BJ (cell line): ENCODE measurements around the gene TCFL5. TPM values are rescaled to one million over a fixed set of nuclear protein-coding genes. Genes with fewer than 3 reads are reported as not detected.

Source experiments
- CTCF ChIA-PET: fragments of 350-600 bp; formaldehyde crosslinking; extraction: SDS; loops from one replicate; lab custom pipeline; 2021; ENCODE audit warnings: antibody characterized with exemption, inconsistent platforms; lab: Yijun Ruan, JAX
- POLR2A ChIA-PET: fragments of 300-600 bp; sonication (Branson Sonifier 250); formaldehyde crosslinking; extraction: SDS; loops from one replicate; lab custom pipeline; 2021; ENCODE audit warnings: antibody characterized with exemption; lab: Charles Lee
- DNase-seq: peaks from one replicate; pipeline ENCODE4 v3.0.0-alpha.2; 2011; ENCODE audit warnings: low read depth
- H3K27me3 ChIP-seq: 2 replicates; pipeline ENCODE4 v1.6.0; 2011; ENCODE audit warnings: low read length; ENCODE audit not compliant: control insufficient read depth, insufficient read depth
- H3K36me3 ChIP-seq: 2 replicates; pipeline ENCODE4 v1.5.1; 2011; ENCODE audit warnings: low read length; ENCODE audit not compliant: control insufficient read depth, insufficient read depth
- H3K4me3 ChIP-seq: 2 replicates; pipeline ENCODE4 v1.5.1; 2011; ENCODE audit warnings: low read depth, mild to moderate bottlenecking, control low read depth, low read length
- polyA plus RNA-seq: library from polyadenylated mRNA; depleted of rRNA; stranded (reverse); fragments of >200 nt; gene quantifications from 2 replicates; pipeline ENCODE4 v1.2.3, GENCODE V29; 2011
- TF ChIP-seq, protein P1 (sequence below): IDR thresholded peaks from 2 replicates; pipeline ENCODE4 v1.5.1; 2011; ENCODE audit warnings: low read depth, mild to moderate bottlenecking, control low read depth, inconsistent platforms, low read length, moderate library complexity; ENCODE audit not compliant: insufficient read depth

Gene TCFL5
- polyA plus RNA-seq, 1 experiment: 8.5 TPM

DNA sequence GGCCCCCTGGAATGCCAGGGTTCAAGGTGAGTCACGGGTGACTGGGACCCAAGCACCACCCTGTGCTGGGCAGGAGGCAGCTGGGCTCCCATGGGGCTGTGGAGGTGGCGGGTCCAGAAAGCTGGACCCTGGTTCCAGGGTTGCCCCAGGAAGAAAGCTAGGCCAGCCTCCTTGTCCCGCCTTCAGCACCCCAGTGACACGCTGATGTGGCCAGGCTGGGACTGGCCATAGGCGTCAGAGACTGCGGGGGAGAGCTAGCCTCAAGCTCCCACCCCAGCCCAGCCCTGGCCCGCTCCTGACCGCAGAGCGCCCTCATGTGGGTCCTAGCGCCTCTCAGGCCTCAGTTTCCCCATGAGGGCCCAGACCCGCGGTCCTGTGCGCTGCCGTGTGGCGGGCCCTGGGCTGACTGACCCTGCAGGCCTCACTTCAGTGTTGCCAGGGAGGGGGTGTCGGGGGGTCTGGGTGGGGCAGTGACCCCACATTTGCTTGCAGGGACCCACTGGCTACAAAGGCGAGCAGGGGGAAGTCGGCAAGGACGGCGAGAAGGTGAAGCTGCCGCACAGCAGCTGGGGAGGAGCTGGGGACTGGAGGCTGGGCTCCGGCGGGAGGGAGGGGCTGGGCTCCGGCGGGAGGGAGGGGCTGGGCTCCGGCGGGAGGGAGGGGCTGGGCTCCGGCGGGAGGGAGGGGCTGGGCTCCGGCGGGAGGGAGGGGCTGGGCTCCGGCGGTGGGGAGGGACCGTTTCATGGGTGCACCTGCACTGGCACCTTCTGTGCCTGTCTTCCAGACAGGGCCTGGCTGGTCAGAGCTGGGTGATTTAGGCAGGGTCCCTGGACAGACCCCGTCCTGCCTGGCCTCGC is 36.9 kb downstream of the TCFL5 start:
- TF ChIP-seq, protein P1, sequence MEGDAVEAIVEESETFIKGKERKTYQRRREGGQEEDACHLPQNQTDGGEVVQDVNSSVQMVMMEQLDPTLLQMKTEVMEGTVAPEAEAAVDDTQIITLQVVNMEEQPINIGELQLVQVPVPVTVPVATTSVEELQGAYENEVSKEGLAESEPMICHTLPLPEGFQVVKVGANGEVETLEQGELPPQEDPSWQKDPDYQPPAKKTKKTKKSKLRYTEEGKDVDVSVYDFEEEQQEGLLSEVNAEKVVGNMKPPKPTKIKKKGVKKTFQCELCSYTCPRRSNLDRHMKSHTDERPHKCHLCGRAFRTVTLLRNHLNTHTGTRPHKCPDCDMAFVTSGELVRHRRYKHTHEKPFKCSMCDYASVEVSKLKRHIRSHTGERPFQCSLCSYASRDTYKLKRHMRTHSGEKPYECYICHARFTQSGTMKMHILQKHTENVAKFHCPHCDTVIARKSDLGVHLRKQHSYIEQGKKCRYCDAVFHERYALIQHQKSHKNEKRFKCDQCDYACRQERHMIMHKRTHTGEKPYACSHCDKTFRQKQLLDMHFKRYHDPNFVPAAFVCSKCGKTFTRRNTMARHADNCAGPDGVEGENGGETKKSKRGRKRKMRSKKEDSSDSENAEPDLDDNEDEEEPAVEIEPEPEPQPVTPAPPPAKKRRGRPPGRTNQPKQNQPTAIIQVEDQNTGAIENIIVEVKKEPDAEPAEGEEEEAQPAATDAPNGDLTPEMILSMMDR: no peak

DNA sequence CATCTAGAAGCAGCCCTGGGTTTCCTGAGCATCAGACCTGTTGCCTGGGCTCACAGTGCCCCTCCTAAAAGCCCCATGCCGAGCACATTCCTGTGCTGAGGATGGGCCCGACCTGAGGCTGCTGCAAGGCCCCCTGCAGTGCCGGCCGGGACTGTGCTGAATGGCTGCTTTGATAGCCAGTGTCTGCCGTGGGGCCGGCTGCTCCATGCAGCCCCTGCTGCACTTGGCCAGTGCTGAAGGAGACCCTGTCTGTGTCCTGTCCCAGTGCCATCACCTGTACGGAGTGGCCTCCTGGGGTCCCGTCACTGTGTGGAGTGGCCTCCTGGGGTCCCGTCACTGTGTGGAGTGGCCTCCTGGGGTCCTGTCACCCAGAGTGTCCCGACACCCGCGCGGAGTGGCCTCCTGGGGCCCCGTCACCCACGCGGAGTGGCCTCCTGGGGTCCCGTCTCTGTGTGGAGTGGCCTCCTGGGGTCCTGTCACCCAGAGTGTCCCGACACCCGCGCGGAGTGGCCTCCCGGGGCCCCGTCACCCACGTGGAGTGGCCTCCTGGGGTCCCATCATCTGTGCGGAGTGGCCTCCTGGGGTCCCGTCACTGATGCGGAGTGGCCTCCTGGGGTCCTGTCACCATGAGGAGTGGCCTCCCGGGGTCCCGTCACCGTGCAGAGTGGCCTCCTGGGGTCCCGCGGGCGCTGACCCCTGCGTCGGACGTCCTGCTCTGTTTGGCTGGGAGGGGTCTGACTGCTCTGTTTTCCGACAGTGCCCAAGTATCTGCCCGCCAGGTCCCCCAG is 37.7 kb downstream of the TCFL5 start:
- ChIA-PET CTCF (no interaction called here), POLR2A (no interaction called here)
- DNase-seq: no peak
- TF ChIP-seq, protein P1: no peak
- Histone ChIP-seq H3K4me3 (no peak overlapping the region), H3K27me3 (no peaks in the 10 kb centered on the region), H3K36me3 (no peaks in the 10 kb centered on the region)

More for the DNA sequence above, 36.9 kb downstream of the TCFL5 start:
- POLR2A ChIA-PET: no interaction called here
- Histone ChIP-seq H3K36me3 (no peaks in the 10 kb centered on the region), H3K27me3 (no peaks in the 10 kb centered on the region), H3K4me3 (peak overlapping the region; percentile 16)
- DNase-seq: no peak
- CTCF ChIA-PET: interaction anchor here (1.3 to 1.6 kb wide), 2 partner anchors 9 to 34 kb away, joined by 5 to 7 read pairs; no protein-coding TSS in a partner anchor

DNA sequence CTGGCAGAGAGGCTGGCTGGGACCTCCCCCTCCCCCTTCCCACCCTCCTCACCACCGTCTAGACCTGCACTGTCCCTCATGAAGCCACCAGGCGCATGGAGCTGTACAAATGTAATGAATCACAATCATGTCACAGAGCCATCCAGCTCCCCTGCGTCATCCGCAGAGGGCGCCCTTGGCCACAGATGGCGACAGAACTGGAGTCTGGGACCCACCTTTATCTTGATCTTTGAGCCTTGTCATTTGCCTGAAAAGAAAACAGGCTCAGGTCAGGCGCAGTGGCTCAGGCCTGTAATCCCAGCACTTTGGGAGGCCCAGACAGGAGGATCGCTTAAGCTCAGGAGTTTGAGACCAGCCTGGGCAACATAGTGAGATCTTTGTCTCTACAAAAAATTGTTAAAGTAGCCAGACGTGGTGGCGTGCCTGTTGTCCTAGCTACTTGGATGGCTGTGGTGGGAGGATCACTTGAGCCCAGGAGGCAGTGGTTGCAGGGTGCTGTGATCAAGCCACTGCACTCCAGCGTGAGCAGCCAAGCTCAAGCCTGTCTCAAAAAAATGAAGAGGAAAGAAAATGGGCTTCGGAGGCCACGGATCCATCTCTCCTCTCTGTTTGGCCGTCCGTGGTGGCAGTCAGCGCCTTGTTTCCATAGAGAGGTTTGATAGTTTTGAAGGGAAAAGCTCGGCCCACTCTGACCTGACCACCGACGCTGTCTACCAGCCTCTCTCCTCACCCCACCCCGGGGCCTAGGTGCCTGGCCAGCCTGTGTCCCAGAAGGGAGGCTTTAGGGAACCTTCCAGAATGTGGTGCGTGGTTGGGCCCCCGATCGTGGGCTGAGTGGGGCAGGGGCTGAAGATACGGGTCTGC is 38.6 kb downstream of the TCFL5 start:
- no peaks in the 10 kb centered on the region for H3K27me3 ChIP-seq
- ChIA-PET CTCF (interaction anchor here (1.0 to 1.3 kb wide), 3 partner anchors 12 to 189 kb away, joined by 3 to 11 read pairs (median 3); no protein-coding TSS in a partner anchor), POLR2A (no interaction called here)
- TF ChIP-seq, protein P1: peak; percentile 27
- no peak overlapping the region for H3K4me3 ChIP-seq
- no peaks in the 10 kb centered on the region for H3K36me3 ChIP-seq
- no peak for DNase-seq

GRCh38 chr20:62822239-62822787 is 39.3 kb downstream of the TCFL5 start:
- TF ChIP-seq, protein P1: no peak

More at GRCh38 chr20:62822239-62822787, 39.3 kb downstream of the TCFL5 start:
- H3K27me3 ChIP-seq: no peaks in the 10 kb centered on the region; the same call in none of the 2 replicates
- H3K36me3 ChIP-seq: no peaks in the 10 kb centered on the region
- ChIA-PET CTCF (interaction anchor here (0.6 to 1.3 kb wide), 4 partner anchors 11 to 190 kb away, joined by 3 to 11 read pairs (median 3); no protein-coding TSS in a partner anchor), POLR2A (no interaction called here)
- no peak for DNase-seq
- H3K4me3 ChIP-seq: no peak overlapping the region
